ENCODE data around the gene FHOD3. TPM values are rescaled to one million over a fixed set of nuclear protein-coding genes. Genes with fewer than 3 reads are reported as not detected.
"Not testable (repeated sequence)": the region's sequence is repeated elsewhere in the genome, so short reads cannot be mapped to it uniquely, and the experiment has no call there.

The FHOD3 gene
- polyA plus RNA-seq, 3 donors from 2014 or later: not detected

DNA sequence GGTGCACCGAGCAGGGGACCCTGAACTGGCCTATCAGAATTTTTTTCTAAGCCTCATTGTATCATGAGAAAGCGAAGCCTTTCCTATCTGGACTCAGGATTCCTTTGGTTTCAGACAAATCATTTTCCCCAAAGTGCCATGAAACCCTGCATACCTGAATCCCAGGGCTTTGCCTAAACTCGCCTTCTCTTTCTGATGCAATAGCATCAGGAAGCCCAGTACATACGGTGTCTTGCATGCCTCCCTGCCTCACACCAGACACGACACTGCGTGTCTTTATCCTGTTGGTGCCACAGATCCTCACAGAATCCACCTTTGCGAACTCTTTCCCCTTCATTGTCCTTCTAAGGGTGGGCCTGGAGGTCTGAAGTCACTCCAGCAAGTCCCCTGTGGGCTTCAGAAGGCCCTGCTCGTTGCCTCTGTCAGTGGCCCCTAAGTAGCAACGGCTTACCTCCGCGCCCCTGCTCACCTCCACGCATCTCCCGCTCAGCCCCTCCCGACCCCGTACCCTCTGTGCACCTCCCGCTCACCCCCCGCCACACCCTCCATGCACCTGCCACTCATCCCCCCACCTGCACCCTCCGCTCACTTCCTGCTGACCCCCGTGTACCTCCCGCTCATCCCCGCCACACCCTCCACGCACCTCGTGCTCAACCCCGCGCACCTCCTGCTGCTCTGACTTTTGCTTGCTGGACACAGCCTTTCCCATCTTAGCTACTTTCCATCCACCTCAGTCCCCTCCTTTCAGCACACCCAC lies 447.9 kb downstream of the FHOD3 start:
- H3K27ac Mint-ChIP-seq: no peak overlapping the region
- no peaks in the 10 kb centered on the region for H3K36me3 Mint-ChIP-seq
- H3K27me3 Mint-ChIP-seq (ENCODE audit: low read depth in 3 of 3): peaks cover 2 to 5% (median 3%) of the 10 kb centered on the region in 3 donors
- no peaks in the 10 kb centered on the region for H3K4me1 Mint-ChIP-seq
- no peaks in the 10 kb centered on the region for H3K9me3 Mint-ChIP-seq
- DNase-seq: no peak
- H3K4me3 Mint-ChIP-seq: no peak overlapping the region

GRCh38 chr18:36752929-36753865 lies 455.7 kb downstream of the FHOD3 start:
- DNase-seq: no peak
- Mint-ChIP-seq H3K9me3 (no peaks in the 10 kb centered on the region), H3K27me3 (ENCODE audit: low read depth in 3 of 3) (peaks cover 0 to 12% (median 4%) of the 10 kb centered on the region in 3 donors), H3K36me3 (no peaks in the 10 kb centered on the region), H3K4me3 (no peak overlapping the region), H3K27ac (no peak overlapping the region), H3K4me1 (no peaks in the 10 kb centered on the region)

GRCh38 chr18:36756242-36756641 lies 458.7 kb downstream of the FHOD3 start:
- H3K27me3 Mint-ChIP-seq (ENCODE audit: low read depth in 3 of 3): peaks cover 0 to 11% (median 4%) of the 10 kb centered on the region in 3 donors
- no peak for DNase-seq
- no peak overlapping the region for H3K4me3 Mint-ChIP-seq
- H3K27ac Mint-ChIP-seq: no peak overlapping the region
- H3K36me3 Mint-ChIP-seq: no peaks in the 10 kb centered on the region
- no peaks in the 10 kb centered on the region for H3K4me1 Mint-ChIP-seq
- no peaks in the 10 kb centered on the region for H3K9me3 Mint-ChIP-seq

GRCh38 chr18:36757081-36757480 lies 459.6 kb downstream of the FHOD3 start:
- no peaks in the 10 kb centered on the region for H3K9me3 Mint-ChIP-seq
- no peak overlapping the region for H3K27ac Mint-ChIP-seq
- no peaks in the 10 kb centered on the region for H3K36me3 Mint-ChIP-seq
- H3K4me1 Mint-ChIP-seq: no peaks in the 10 kb centered on the region
- no peak for DNase-seq
- H3K27me3 Mint-ChIP-seq (ENCODE audit: low read depth in 3 of 3): peaks cover 0 to 11% (median 2%) of the 10 kb centered on the region in 3 donors
- H3K4me3 Mint-ChIP-seq: no peak overlapping the region

DNA sequence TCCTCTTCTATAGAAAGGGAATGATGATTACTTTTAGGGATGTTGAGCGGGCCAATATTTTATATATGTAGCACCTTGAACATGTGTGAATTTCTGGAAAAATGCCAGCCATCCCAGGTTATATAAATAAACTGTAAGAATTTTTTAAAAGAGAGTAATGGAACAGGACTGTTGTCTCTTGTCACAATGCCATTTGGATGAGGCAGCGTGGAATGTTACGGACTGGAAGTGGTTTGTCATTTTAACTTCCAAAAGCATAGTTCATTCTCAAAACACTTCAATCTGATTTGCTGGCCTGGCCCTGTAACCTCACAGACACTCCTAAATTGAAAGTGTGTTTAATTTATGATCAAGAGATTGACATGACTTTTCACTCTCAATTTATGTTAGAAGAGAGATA lies 460.5 kb downstream of the FHOD3 start:
- H3K4me1 Mint-ChIP-seq: no peaks in the 10 kb centered on the region

DNA sequence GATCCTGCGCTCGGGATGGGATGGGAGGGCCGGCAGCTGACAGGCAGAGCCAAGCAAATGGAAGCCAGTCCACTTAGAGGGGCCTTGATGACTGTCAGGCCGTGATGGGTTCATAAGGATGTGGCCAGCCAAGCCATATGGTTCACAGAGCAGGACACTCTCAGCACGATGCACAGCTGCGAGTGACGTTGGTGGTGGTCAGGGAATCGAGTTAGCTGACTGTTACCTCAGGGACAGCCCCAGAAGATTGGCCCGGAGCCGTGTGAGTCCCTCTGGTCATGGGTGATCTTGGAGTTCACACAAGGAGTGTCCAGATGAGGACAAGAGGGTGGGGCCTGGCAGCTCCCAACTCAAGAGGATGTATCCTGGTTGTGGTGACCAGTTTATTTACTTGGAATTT lies 461.1 kb downstream of the FHOD3 start:
- H3K4me3 Mint-ChIP-seq: no peak overlapping the region

More for the DNA sequence above, 460.5 kb downstream of the FHOD3 start:
- Mint-ChIP-seq H3K27me3 (ENCODE audit: low read depth in 3 of 3) (peaks cover 0 to 8% (median 2%) of the 10 kb centered on the region in 3 donors), H3K36me3 (no peaks in the 10 kb centered on the region), H3K27ac (no peak overlapping the region), H3K9me3 (no peaks in the 10 kb centered on the region), H3K4me3 (no peak overlapping the region)
- DNase-seq: no peak

DNA sequence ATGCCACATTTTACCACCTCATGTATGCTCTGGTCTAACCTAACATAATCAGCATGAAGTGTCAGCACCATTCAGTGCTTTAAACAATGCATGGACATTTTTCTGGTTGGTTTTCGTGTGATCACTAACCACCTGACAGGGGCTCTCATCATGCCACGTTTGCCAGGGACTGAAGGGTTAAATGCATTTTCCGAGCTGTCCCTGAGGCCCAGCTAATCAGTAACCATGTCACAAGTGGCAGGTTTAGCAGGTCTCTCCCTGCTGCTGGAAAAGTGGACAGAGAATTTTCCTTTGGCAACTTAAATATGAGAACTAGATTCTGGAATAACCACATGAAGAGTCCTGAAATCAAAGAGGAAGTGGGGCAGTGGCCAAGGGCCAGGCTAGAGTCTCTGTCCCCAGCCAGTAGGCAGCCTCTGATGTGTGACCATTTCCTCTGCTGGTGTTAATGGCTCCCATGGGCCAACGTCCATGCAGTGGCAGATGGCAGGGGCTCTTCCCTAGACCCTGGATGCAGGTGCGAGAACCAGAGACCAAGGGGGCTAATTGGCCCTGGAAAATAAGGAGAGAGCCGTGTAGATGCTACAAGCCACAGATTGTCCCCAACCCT lies 461.8 kb downstream of the FHOD3 start:
- Mint-ChIP-seq H3K4me1 (no peaks in the 10 kb centered on the region), H3K36me3 (no peaks in the 10 kb centered on the region), H3K4me3 (no peak overlapping the region), H3K27ac (no peak overlapping the region), H3K9me3 (no peaks in the 10 kb centered on the region), H3K27me3 (ENCODE audit: low read depth in 3 of 3) (peaks cover 0 to 8% (median 0%) of the 10 kb centered on the region in 3 donors)
- DNase-seq: no peak

More for the DNA sequence above, 461.1 kb downstream of the FHOD3 start:
- no peaks in the 10 kb centered on the region for H3K4me1 Mint-ChIP-seq
- no peak overlapping the region for H3K27ac Mint-ChIP-seq
- no peak for DNase-seq
- H3K27me3 Mint-ChIP-seq (ENCODE audit: low read depth in 3 of 3): peaks cover 0 to 8% (median 0%) of the 10 kb centered on the region in 3 donors
- H3K9me3 Mint-ChIP-seq: no peaks in the 10 kb centered on the region
- no peaks in the 10 kb centered on the region for H3K36me3 Mint-ChIP-seq

DNA sequence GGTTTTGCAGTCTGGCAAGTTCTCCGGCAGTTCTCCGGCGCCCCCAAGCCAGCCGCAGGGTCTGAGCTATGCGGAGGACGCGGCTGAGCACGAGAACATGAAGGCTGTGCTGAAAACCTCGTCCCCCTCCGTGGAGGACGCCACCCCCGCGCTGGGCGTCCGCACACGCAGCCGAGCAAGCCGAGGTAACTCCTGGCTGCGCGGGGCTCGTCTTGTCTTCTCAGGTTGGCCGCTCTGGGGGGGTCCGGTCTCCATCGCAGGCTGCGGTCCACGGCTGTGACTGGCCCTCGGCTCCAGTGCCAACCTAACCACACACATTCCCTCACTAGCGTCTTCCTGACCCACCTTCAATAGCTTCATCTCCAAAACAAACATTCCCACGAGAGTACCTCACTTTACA lies 463.1 kb downstream of the FHOD3 start:
- Mint-ChIP-seq H3K9me3 (no peaks in the 10 kb centered on the region), H3K27me3 (ENCODE audit: low read depth in 3 of 3) (peaks cover 0 to 8% (median 0%) of the 10 kb centered on the region in 3 donors), H3K27ac (no peak overlapping the region), H3K4me3 (no peak overlapping the region), H3K36me3 (no peaks in the 10 kb centered on the region), H3K4me1 (no peaks in the 10 kb centered on the region)
- DNase-seq: no peak

DNA sequence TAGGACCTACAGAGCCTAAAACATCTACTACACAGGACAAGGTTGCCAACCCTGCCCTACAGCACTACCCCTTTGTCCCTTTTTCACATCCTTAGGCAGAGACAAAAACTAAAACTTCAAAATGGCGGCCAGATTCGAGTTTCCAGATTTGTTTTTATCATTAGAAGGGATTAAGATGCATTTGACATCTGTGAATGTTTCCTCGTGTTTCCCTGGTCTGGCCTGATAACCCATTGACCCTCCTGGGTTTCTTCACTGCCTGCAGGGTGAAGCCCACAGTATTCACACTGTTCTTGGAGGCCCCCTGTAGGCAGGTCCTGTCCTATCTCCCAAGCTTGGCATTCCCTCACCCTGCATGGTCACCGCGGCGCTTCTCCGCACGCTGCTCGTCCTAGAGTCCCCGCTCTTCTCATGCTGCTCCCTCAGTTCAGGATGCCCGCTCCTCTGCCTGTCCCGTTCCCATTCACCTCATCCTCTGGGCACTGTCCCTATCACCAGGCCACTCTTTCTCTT lies 463.7 kb downstream of the FHOD3 start:
- Mint-ChIP-seq H3K4me1 (no peaks in the 10 kb centered on the region), H3K36me3 (no peaks in the 10 kb centered on the region), H3K27me3 (ENCODE audit: low read depth in 3 of 3) (peaks cover 0 to 8% (median 0%) of the 10 kb centered on the region in 3 donors), H3K27ac (no peak overlapping the region), H3K4me3 (no peak overlapping the region), H3K9me3 (no peaks in the 10 kb centered on the region)
- no peak for DNase-seq

DNA sequence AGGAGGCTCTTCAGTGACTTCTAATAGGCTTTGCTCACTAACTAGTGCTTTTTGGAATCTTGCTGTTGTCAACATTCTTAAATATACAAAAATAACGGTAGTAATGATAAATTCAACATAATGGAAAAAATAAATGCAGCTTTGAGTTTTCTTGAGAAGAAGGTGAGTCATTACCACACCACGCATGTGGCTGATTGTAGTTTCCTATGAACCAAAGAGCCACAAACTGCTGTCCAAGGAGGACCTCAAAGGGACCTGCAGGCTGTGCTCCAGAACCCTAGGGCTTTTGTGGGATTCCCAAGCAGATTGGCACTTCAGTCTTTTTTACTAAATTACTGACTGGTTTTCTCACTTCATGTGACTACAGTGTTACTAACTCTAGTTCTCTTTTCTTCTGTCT lies 464.6 kb downstream of the FHOD3 start:
- Mint-ChIP-seq H3K4me3 (no peak overlapping the region), H3K27me3 (ENCODE audit: low read depth in 3 of 3) (peaks cover 0 to 8% (median 0%) of the 10 kb centered on the region in 3 donors), H3K9me3 (no peaks in the 10 kb centered on the region), H3K36me3 (no peaks in the 10 kb centered on the region), H3K4me1 (no peaks in the 10 kb centered on the region), H3K27ac (no peak overlapping the region)
- DNase-seq: no peak

- H3K27ac Mint-ChIP-seq: not testable (repeated sequence)
Measured at GRCh38 chr18:36762965-36763364, 465.5 kb downstream of the FHOD3 start.

DNA sequence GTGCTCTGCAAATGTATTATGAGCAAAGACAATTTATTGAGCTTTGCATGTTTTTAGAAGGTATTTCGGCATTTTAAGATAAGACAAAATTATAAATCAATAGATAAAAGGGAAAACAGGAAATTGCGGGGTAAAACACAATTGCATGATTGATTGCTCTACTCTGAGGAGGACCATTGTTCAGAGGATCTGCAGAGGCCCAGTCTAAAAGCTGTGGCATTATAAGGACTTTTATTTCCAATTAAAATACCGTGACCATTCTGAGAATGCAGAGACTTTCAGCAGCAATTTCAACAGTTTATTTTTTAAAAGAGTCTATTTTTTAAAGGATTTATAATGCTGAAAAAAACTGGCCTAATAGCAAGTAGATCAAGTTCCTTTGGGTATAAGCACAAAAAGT lies 469.3 kb downstream of the FHOD3 start:
- Mint-ChIP-seq H3K4me1 (peaks cover 19% of the 10 kb centered on the region in 2 donors), H3K9me3 (no peaks in the 10 kb centered on the region), H3K36me3 (no peaks in the 10 kb centered on the region), H3K4me3 (no peak overlapping the region), H3K27ac (no peak overlapping the region), H3K27me3 (ENCODE audit: low read depth in 3 of 3) (peaks cover 0 to 3% (median 2%) of the 10 kb centered on the region in 3 donors)
- DNase-seq: no peak

More at GRCh38 chr18:36762965-36763364, 465.5 kb downstream of the FHOD3 start:
- not testable (repeated sequence) for H3K4me3 Mint-ChIP-seq; H3K4me1 Mint-ChIP-seq; H3K27me3 Mint-ChIP-seq (ENCODE audit: low read depth in 3 of 3); H3K9me3 Mint-ChIP-seq; H3K36me3 Mint-ChIP-seq; DNase-seq

DNA sequence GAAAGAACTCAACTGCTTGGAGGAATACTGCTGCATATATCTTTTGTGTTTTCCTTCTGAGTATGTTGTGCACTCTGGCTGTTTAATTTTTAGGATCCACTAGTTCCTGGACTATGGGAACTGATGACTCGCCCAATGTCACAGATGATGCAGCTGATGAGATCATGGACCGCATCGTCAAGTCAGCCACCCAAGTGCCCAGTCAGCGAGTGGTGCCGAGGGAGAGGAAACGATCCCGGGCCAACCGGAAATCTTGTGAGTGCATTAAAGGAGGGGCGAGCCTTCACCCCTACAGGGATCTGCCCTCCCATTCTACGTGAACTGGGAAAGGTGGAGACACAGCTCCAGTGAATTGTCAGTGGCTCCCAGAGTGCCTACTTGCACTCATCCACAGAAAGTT lies 471.7 kb downstream of the FHOD3 start:
- Mint-ChIP-seq H3K36me3 (no peaks in the 10 kb centered on the region), H3K27ac (no peak overlapping the region), H3K4me1 (peaks cover 21 to 22% of the 10 kb centered on the region in 2 donors), H3K9me3 (no peaks in the 10 kb centered on the region), H3K27me3 (ENCODE audit: low read depth in 3 of 3) (peaks cover 0 to 6% (median 2%) of the 10 kb centered on the region in 3 donors), H3K4me3 (no peak overlapping the region)
- no peak for DNase-seq
